Muscle layer of duodenum (tissue), 2 donors: ENCODE measurements around the gene ERH.
"Not testable (repeated sequence)": the region's sequence is repeated elsewhere in the genome, so short reads cannot be mapped to it uniquely, and the experiment has no call there.

Source experiments
- H3K27ac ChIP-seq: one replicate; pipeline ENCODE4 v1.7.0; 2013; ENCODE audit warnings: mild to moderate bottlenecking, low read length
- H3K27me3 ChIP-seq: one replicate; pipeline ENCODE4 v1.7.0; 2013; ENCODE audit warnings: low read depth, mild to moderate bottlenecking, control low read depth, low read length
- H3K36me3 ChIP-seq, 2 donors: one replicate each; pipeline ENCODE4 v1.7.0; 2013; ENCODE audit warnings: low read length in 2 of 2, control low read depth in 1 of 2, mild to moderate bottlenecking in 1 of 2; ENCODE audit not compliant: insufficient read depth in 2 of 2, control insufficient read depth in 1 of 2
- H3K4me1 ChIP-seq, 2 donors: one replicate each; pipeline ENCODE4 v1.7.0; 2013; ENCODE audit warnings: low read length in 2 of 2, mild to moderate bottlenecking in 2 of 2, control low read depth in 1 of 2, moderate library complexity in 1 of 2; ENCODE audit not compliant: insufficient read depth in 2 of 2, control insufficient read depth in 1 of 2
- H3K4me3 ChIP-seq, 2 donors: one replicate each; pipeline ENCODE4 v1.7.0; 2013; ENCODE audit warnings: low read length in 2 of 2, low read depth in 1 of 2, mild to moderate bottlenecking in 1 of 2
- H3K9me3 ChIP-seq, 2 donors: one replicate each; pipeline ENCODE4 v1.7.0; 2013; ENCODE audit warnings: low read length in 2 of 2, control low read depth in 1 of 2, mild to moderate bottlenecking in 1 of 2; ENCODE audit not compliant: control insufficient read depth in 1 of 2
- donor health status: healthy.

The ERH gene

DNA sequence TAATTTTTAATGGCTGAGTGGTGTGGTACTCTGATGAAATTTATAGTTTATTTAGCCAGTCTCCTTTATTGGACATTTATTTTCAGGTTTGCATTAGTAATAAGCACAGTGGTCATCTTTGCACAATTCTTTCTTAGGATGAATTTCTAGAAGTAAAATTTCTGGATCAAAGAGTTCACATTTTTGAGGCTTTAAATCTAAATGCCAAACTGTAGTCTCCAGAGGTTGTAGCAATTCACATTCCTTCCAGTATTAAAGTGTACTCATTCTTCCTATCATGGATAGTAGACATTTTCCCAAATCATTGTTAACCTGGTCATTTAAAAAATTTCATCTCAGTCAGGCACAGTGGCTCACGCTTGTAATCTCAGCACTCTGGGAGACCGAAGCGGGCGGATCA lies 25.2 kb upstream of the ERH start:
- no peaks in the 10 kb centered on the region for H3K27me3 ChIP-seq
- no peak overlapping the region for H3K27ac ChIP-seq
- H3K9me3 ChIP-seq = no peaks in the 10 kb centered on the region
- H3K4me1 ChIP-seq = no peaks in the 10 kb centered on the region
- H3K4me3 ChIP-seq = no peak overlapping the region
- H3K36me3 ChIP-seq = peaks cover 22% of the 10 kb centered on the region in 2 donors

DNA sequence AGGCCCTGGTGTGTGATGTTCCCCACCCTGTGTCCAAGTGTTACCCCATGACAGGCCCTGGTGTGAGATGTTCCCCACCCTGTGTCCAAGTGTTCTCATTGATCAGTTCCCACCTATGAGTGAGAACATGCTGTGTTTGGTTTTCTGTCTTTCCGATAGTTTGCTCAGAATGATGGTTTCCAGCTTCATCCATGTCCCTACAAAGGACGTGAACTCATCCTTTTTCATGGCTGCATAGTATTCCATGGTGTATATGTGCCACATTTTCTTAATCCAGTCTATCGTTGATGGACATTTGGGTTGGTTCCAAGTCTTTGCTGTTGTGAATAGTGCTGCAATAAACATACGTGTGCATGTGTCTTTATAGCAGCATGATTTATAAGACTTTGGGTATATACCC lies 18.0 kb upstream of the ERH start:
- H3K27me3 ChIP-seq, H3K9me3 ChIP-seq, H3K4me3 ChIP-seq, H3K36me3 ChIP-seq, H3K27ac ChIP-seq, H3K4me1 ChIP-seq: not testable (repeated sequence)

DNA sequence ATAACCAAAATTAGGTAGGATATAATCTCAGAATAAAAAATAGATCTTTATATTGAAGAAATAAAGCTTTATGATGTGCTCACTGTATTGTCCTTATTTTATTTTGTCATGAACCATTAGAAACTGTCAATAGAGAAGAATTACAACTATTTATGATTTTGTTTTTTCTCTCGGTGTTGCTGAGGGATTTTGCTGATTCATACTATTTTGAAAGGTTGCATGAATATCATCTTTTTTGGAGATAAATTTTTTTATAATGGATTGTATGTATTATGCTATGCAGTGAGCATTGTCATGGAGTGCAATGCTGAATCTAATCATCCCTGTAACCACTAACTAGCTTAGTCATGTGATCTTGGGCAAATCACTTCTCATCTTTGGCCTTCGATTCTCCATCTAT lies 15.4 kb upstream of the ERH start:
- Histone ChIP-seq H3K4me3 (no peak overlapping the region), H3K36me3 (no peaks in the 10 kb centered on the region), H3K27me3 (no peaks in the 10 kb centered on the region), H3K9me3 (no peaks in the 10 kb centered on the region), H3K4me1 (no peaks in the 10 kb centered on the region), H3K27ac (no peak overlapping the region)

DNA sequence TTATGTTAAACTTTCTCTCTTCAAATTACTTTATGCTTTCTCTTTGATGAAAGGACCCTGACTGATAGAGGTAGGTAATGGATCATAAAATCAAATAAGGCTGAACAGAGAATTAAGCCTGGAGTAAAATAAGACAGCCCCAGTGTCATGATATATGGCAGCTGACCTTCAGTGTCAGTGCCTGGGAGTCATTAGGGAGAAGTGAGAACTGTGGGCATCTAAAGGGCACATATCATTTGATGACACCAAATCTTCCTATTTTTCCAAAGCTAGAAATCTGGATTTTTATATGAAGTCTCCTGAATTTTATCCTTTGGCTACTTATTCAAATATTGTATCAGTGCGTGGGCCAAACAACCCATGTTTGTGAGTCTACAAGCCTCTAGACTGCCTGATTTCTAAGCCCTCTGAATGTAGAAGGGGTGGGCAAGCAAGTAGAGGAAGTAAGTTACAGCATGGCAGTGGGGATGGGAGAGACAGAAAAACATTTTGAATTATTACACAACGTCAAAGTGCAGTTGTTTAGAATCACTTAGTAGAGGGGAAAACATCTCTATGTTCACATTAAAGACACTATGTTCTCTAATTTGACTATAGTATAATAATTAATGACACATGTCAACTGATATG lies 10.3 kb upstream of the ERH start:
- H3K4me3 ChIP-seq = no peak overlapping the region
- no peaks in the 10 kb centered on the region for H3K9me3 ChIP-seq
- no peaks in the 10 kb centered on the region for H3K36me3 ChIP-seq
- H3K4me1 ChIP-seq = no peaks in the 10 kb centered on the region
- no peaks in the 10 kb centered on the region for H3K27me3 ChIP-seq
- no peak overlapping the region for H3K27ac ChIP-seq

DNA sequence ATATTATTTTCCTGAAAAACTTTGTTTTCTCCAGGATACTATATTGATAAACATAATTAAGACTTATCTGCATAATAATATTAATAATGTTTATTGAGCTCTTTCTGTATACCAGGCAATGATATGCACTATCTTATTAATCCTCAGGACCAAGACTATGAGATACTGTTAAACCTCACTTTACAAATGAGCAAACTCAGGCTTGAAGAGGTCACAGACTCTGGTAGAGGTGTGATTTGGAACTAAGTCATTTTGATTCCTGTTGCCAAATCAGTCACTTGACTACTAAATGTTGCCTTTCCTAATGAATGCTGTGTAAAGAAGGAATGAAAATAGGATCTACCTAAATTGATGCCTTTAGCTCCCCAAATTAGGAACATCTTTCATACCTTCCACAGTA lies 7.7 kb upstream of the ERH start:
- H3K4me3 ChIP-seq = no peak overlapping the region
- no peaks in the 10 kb centered on the region for H3K36me3 ChIP-seq
- peaks cover 7 to 14% of the 10 kb centered on the region in 2 donors for H3K4me1 ChIP-seq
- H3K27ac ChIP-seq = no peak overlapping the region
- H3K9me3 ChIP-seq = no peaks in the 10 kb centered on the region
- no peaks in the 10 kb centered on the region for H3K27me3 ChIP-seq

DNA sequence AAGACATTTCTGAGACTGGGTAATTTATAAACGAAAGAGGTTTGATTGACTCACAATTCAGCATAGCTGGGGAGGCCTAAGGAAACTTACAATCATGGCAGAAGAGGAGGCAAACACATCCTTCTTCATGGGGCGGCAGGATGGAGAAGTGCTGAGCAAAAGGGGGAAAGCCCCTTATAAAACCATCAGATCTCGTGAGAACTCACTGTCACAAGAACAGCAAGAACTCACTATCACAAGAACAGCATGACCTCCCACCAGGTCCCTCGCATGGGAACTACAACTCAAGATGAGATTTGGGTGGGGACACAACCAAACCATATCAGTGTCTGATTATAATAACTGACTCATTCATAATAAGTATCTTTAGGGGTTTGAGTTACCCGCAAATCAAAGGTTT lies 6.8 kb upstream of the ERH start:
- H3K4me3 ChIP-seq = no peak overlapping the region
- H3K27me3 ChIP-seq = no peaks in the 10 kb centered on the region
- H3K36me3 ChIP-seq = no peaks in the 10 kb centered on the region
- H3K4me1 ChIP-seq = peaks cover 15 to 22% of the 10 kb centered on the region in 2 donors
- H3K9me3 ChIP-seq = no peaks in the 10 kb centered on the region
- H3K27ac ChIP-seq = no peak overlapping the region

DNA sequence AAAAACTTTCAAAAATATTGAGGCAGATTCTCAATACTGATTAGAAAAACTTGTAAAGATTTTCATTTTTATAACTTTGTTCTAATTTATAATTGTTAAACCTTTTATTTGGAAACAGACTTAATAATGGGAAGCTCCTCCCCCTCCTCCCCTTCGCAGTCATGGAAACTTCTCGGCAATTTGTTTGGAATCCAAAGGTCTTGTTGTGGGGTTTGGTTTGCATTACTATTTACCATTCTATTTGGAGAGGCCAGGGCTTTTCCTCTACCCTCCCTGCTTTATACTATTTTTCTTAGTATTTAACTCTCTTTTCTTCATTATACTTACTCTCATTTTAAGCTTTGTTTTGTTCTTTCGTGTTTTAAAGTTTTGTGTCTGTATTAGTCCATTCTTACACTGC lies 6.4 kb upstream of the ERH start:
- Histone ChIP-seq H3K4me1 (peaks cover 19 to 27% of the 10 kb centered on the region in 2 donors), H3K9me3 (no peaks in the 10 kb centered on the region), H3K4me3 (no peak overlapping the region), H3K36me3 (no peaks in the 10 kb centered on the region), H3K27me3 (no peaks in the 10 kb centered on the region), H3K27ac (no peak overlapping the region)

DNA sequence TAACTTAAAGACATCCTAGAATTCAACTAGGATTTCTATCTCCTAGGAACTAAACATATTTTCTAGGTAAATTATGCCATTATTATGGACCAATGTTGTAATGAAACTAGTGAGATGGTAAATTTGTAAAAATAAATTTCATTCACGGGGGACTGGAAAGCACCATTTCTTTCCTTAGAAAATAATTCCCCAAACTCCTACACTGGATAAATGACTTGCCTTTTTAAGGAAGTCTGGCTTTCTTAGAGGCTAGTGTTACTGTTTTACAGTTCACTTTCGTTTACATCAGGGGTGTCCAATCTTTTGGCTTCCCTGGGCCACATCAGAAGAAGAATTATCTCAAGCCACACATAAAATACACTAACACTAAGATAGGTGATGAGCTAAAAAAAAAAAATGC lies 3.7 kb upstream of the ERH start:
- Histone ChIP-seq H3K27ac (no peak overlapping the region), H3K4me1 (peaks cover 28 to 39% of the 10 kb centered on the region in 2 donors), H3K9me3 (no peaks in the 10 kb centered on the region), H3K27me3 (no peaks in the 10 kb centered on the region), H3K4me3 (no peak overlapping the region), H3K36me3 (peaks cover 0 to 7% of the 10 kb centered on the region in 2 donors)

DNA sequence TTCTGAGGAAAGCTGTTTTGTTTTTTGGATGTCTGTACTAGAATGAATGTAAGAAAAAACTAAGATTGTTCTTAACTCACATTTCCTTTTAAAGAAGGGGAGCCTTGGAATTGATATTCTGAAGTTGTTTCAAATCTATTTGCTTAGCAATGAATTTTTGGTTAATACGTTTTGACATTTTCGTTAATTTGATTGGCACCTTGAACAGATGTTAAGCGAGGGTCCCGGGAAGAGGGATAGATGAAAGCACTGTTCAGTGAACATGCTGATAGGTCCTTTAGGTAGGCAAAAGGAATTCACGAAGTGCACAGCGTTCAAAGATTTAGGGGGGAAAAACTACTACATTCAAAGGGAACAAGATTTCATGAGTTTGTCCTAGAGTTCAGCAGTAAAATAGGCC lies 2.1 kb upstream of the ERH start:
- peaks cover 32 to 55% of the 10 kb centered on the region in 2 donors for H3K4me1 ChIP-seq

DNA sequence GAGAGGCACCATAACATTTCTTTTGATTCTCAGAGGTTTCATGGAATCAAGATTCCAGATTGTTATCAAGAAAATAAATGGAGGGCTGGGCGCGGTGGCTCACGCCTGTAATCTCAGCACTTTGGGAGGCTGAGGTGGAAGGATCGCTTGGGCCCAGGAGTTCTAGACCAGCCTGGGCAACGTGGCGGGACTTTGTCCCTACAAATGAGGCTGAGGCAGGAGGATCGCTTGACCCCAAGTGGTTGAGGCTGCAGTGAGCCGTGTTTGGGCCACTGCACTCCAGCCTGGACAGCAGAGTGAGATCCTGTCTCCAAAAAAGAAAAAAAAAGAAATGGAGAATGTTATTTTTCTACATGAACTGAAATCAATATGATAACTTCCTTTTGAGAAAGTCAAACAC lies 1.7 kb upstream of the ERH start:
- no peak overlapping the region for H3K27ac ChIP-seq
- peaks cover 14 to 19% of the 10 kb centered on the region in 2 donors for H3K36me3 ChIP-seq
- no peaks in the 10 kb centered on the region for H3K9me3 ChIP-seq
- H3K27me3 ChIP-seq = no peaks in the 10 kb centered on the region
- H3K4me3 ChIP-seq = peak overlapping the region; percentile 96 to 99
- peaks cover 32 to 58% of the 10 kb centered on the region in 2 donors for H3K4me1 ChIP-seq

More for the DNA sequence above, 2.1 kb upstream of the ERH start:
- peaks cover 11 to 15% of the 10 kb centered on the region in 2 donors for H3K36me3 ChIP-seq
- no peak overlapping the region for H3K27ac ChIP-seq
- peak overlapping the region; percentile 96 to 99 for H3K4me3 ChIP-seq
- H3K9me3 ChIP-seq = no peaks in the 10 kb centered on the region
- H3K27me3 ChIP-seq = no peaks in the 10 kb centered on the region

DNA sequence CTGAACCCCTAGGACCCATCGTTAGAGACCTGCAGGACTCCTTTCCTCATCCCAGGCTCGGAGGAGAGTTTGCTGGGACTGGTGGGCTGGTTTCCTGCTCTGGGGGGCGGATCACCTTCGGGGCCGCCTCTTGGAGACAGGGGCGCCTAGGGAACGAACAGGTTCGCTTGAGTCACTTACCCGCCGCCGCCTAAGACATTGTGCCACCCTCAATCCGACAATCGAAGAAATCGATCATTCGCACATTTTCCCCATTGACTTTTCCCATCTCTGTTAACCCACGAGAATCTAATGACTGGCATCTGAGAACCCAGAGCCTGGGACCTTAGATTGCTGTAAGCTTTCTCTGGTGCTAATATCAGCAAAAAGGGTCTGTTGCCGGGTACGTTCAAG lies 715 bp upstream of the ERH start:
- no peaks in the 10 kb centered on the region for H3K9me3 ChIP-seq
- peaks cover 32 to 60% of the 10 kb centered on the region in 2 donors for H3K4me1 ChIP-seq
- H3K27ac ChIP-seq = peak overlapping the region; percentile 99
- no peaks in the 10 kb centered on the region for H3K27me3 ChIP-seq
- peak overlapping the region; percentile 96 to 99 for H3K4me3 ChIP-seq
- peaks cover 23 to 28% of the 10 kb centered on the region in 2 donors for H3K36me3 ChIP-seq

DNA sequence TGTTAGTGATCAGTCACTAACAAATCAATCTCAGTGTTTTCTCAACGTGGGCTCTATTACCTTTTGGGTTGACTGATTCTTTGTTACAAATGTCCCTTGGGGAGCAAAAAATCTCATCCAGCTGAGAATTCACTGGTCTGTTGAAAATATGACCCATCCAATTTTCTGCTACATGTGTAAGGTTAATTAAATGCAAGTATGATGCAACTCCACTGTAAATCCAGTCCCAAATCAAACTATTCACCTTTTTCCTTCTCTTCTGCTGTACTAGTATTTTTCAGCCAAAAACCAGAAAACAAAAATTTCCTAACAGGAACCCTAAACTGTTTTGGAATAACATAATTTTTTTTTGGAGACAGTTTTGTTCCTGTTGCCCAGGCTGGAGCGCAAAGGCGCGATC lies 2.2 kb downstream of the ERH start:
- no peaks in the 10 kb centered on the region for H3K9me3 ChIP-seq
- peaks cover 40 to 50% of the 10 kb centered on the region in 2 donors for H3K36me3 ChIP-seq
- H3K27me3 ChIP-seq = no peaks in the 10 kb centered on the region
- H3K4me3 ChIP-seq = no peak overlapping the region
- H3K27ac ChIP-seq = no peak overlapping the region
- peaks cover 26 to 53% of the 10 kb centered on the region in 2 donors for H3K4me1 ChIP-seq
